GM23338 (cell line): Measurements from ENCODE around the gene UBASH3B. TPM values are rescaled to one million over a fixed set of nuclear protein-coding genes. Genes with fewer than 3 reads are reported as not detected.

ENCODE experiments used
- ATAC-seq: fragments of 200-7000 bp; cut with Tn5 transposase; 3 replicates; pipeline ENCODE4 v1.9.1; 2020
- DNase-seq: peaks from one replicate; pipeline ENCODE4 v3.0.0-alpha.2; 2015; ENCODE audit warnings: low spot score
- H2AFZ ChIP-seq: fragments of 200-600 bp; sonication (generic); 2 replicates; pipeline ENCODE4 v1.8.0; 2016; ENCODE audit warnings: antibody characterized with exemption, mild to moderate bottlenecking, moderate library complexity
- H3F3A ChIP-seq: fragments of 200-600 bp; sonication (generic); replicated peaks from 2 replicates; pipeline ENCODE4 v1.8.0; 2017; ENCODE audit warnings: antibody characterized with exemption, mixed run types, low read depth
- H3K27ac ChIP-seq: fragments of 200-600 bp; sonication (generic); 2 replicates; pipeline ENCODE4 v1.6.1; 2016; ENCODE audit warnings: low read depth
- H3K27me3 ChIP-seq: fragments of 200-600 bp; sonication (generic); 2 replicates; pipeline ENCODE4 v1.8.0; 2016; ENCODE audit warnings: mild to moderate bottlenecking, mixed run types, moderate library complexity; ENCODE audit not compliant: insufficient read depth
- H3K36me3 ChIP-seq: fragments of 200-600 bp; sonication (generic); 2 replicates; pipeline ENCODE4 v1.8.0; 2016; ENCODE audit warnings: mild to moderate bottlenecking; ENCODE audit not compliant: insufficient read depth
- H3K4me1 ChIP-seq: fragments of 200-600 bp; sonication (generic); 2 replicates; pipeline ENCODE4 v1.8.0; 2016; ENCODE audit warnings: mild to moderate bottlenecking, moderate library complexity; ENCODE audit not compliant: insufficient read depth
- H3K4me2 ChIP-seq: fragments of 200-600 bp; sonication (generic); 2 replicates; pipeline ENCODE4 v1.7.1; 2017; ENCODE audit warnings: mixed run types
- H3K4me3 ChIP-seq: fragments of 200-600 bp; sonication (generic); 2 replicates; pipeline ENCODE4 v1.6.1; 2016; ENCODE audit warnings: mixed run types
- H3K79me2 ChIP-seq: fragments of 200-600 bp; sonication (generic); replicated peaks from 2 replicates; pipeline ENCODE4 v1.8.0; 2017; ENCODE audit warnings: mild to moderate bottlenecking; ENCODE audit not compliant: insufficient read depth
- H3K9me2 ChIP-seq: fragments of 200-600 bp; sonication (generic); 2 replicates; pipeline ENCODE4 v1.8.0; 2017; ENCODE audit not compliant: insufficient read depth
- H4K20me1 ChIP-seq: fragments of 200-600 bp; sonication (generic); replicated peaks from 2 replicates; pipeline ENCODE4 v1.8.0; 2017; ENCODE audit warnings: mild to moderate bottlenecking; ENCODE audit not compliant: insufficient read depth
- H3K27ac Mint-ChIP-seq: 2 replicates; pipeline ENCODE4 v1.8.0; 2020; ENCODE audit warnings: inconsistent platforms, mild to moderate bottlenecking, moderate library complexity, mixed read lengths
- H3K27me3 Mint-ChIP-seq: 3 replicates; pipeline ENCODE4 v1.8.0; 2022; ENCODE audit warnings: low read depth, mild to moderate bottlenecking, moderate library complexity, mixed read lengths, inconsistent platforms; ENCODE audit not compliant: insufficient read depth, poor library complexity
- H3K36me3 Mint-ChIP-seq: 3 replicates; pipeline ENCODE4 v1.8.0; 2021; ENCODE audit warnings: low read depth, mild to moderate bottlenecking, inconsistent platforms, moderate library complexity, mixed read lengths
- H3K4me1 Mint-ChIP-seq: 3 replicates; pipeline ENCODE4 v1.8.0; 2020; ENCODE audit warnings: mild to moderate bottlenecking, inconsistent platforms, mixed read lengths
- H3K4me3 Mint-ChIP-seq: 3 replicates; pipeline ENCODE4 v1.8.0; 2021; ENCODE audit warnings: moderate library complexity, mild to moderate bottlenecking, inconsistent platforms, mixed read lengths
- H3K9me3 Mint-ChIP-seq: 3 replicates; pipeline ENCODE4 v1.8.0; 2020; ENCODE audit warnings: moderate library complexity, mild to moderate bottlenecking, inconsistent platforms, mixed read lengths
- CREB1 ChIP-seq: fragments of 250-450 bp; sonication (Bioruptor Pico); IDR thresholded peaks from 2 replicates; pipeline ENCODE4 v1.5.0; 2020; ENCODE audit warnings: low read depth, mild to moderate bottlenecking, moderate library complexity
- EZH2 ChIP-seq: fragments of 200-600 bp; sonication (generic); IDR thresholded peaks from one replicate; pipeline ENCODE4 v1.8.0; 2017; ENCODE audit warnings: antibody characterized with exemption, mild to moderate bottlenecking, low read depth; ENCODE audit not compliant: unreplicated experiment
- EZH2phosphoT487 ChIP-seq: fragments of 200-600 bp; sonication (generic); IDR thresholded peaks from one replicate; pipeline ENCODE4 v1.8.1; 2018; ENCODE audit warnings: antibody characterized with exemption; ENCODE audit not compliant: unreplicated experiment
- JUNB ChIP-seq: IDR thresholded peaks from one replicate; pipeline ENCODE4 v1.6.1; 2016; ENCODE audit warnings: antibody characterized with exemption; ENCODE audit not compliant: unreplicated experiment
- NANOG ChIP-seq: IDR thresholded peaks from 2 replicates; pipeline ENCODE4 v1.6.1; 2016; ENCODE audit warnings: antibody characterized with exemption, borderline replicate concordance
- POLR2AphosphoS5 ChIP-seq: IDR thresholded peaks from 2 replicates; pipeline ENCODE4 v1.6.1; 2016; ENCODE audit warnings: antibody characterized with exemption, low read depth
- STAT1 ChIP-seq: IDR thresholded peaks from one replicate; pipeline ENCODE4 v1.6.1; 2016; ENCODE audit warnings: antibody characterized with exemption; ENCODE audit not compliant: unreplicated experiment
- ZNF114 ChIP-seq: fragments of 250-450 bp; sonication (Bioruptor Pico); IDR thresholded peaks from 2 replicates; pipeline ENCODE4 v1.5.0; 2020; ENCODE audit warnings: mild to moderate bottlenecking, moderate library complexity
- ZNF331 ChIP-seq: fragments of 250-450 bp; sonication (Bioruptor Pico); IDR thresholded peaks from 2 replicates; pipeline ENCODE4 v1.5.0; 2020; ENCODE audit warnings: low read depth, mild to moderate bottlenecking, moderate library complexity
- ZNF462 ChIP-seq: fragments of 250-450 bp; sonication (Bioruptor Pico); IDR thresholded peaks from 2 replicates; pipeline ENCODE4 v1.5.0; 2020; ENCODE audit warnings: mild to moderate bottlenecking, moderate library complexity
- polyA plus RNA-seq: library from polyadenylated mRNA; unstranded; fragments of >200 nt; fragmentation: Nextera tagmentation; extraction: Ambion mirVana; gene quantifications from 2 replicates; pipeline ENCODE4 v1.2.1, GENCODE V29; 2016
- total RNA-seq: library from RNA; depleted of rRNA; stranded (reverse); fragments of >200 nt; shearing (Covaris generic); gene quantifications from 2 replicates; pipeline ENCODE4 v1.2.3, GENCODE V29; 2014
- TF ChIP-seq, protein P1 (sequence below): IDR thresholded peaks from one replicate; pipeline ENCODE4 v1.6.1; 2018; ENCODE audit warnings: antibody characterized with exemption; ENCODE audit not compliant: unreplicated experiment
- TF ChIP-seq, protein P2 (sequence below): IDR thresholded peaks from 2 replicates; pipeline ENCODE4 v1.6.1; 2016; ENCODE audit warnings: antibody characterized with exemption
- TF ChIP-seq, protein P3 (sequence below), 2 experiments: fragments of 200-600 bp in 1 of 2; sonication (generic) in 1 of 2; conservative IDR thresholded peaks; 2 replicates each; pipeline versions ENCODE4 v1.5.1 to v1.6.1; 2016 to 2017; ENCODE audit warnings: antibody characterized with exemption in 2 of 2, low read depth in 2 of 2, mild to moderate bottlenecking in 2 of 2, moderate library complexity in 1 of 2

The UBASH3B gene
- total and polyA plus RNA-seq, 2 experiments from 2014 or later, result 2.1 to 12.0 TPM

GRCh38 chr11:122697636-122698167 lies 42.2 kb downstream of the UBASH3B start:
- Histone ChIP-seq H3K4me2 (no peak overlapping the region), H3K27ac (no peak overlapping the region), H3K27me3 (no peaks in the 10 kb centered on the region), H3K4me1 (peaks cover 2% of the 10 kb centered on the region; the same call in 1 of the 2 replicates), H2AFZ (no peak overlapping the region), H3F3A (no peaks in the 10 kb centered on the region), H3K79me2 (no peaks in the 10 kb centered on the region), H3K36me3 (no peaks in the 10 kb centered on the region), H3K9me2 (no peaks in the 10 kb centered on the region), H4K20me1 (no peaks in the 10 kb centered on the region; the same call in 1 of the 2 replicates), H3K4me3 (no peak overlapping the region)
- ATAC-seq (no peak), DNase-seq (no peak)
- Mint-ChIP-seq H3K4me3 (no peak overlapping the region), H3K36me3 (no peaks in the 10 kb centered on the region), H3K9me3 (no peaks in the 10 kb centered on the region), H3K4me1 (peaks cover 2% of the 10 kb centered on the region), H3K27ac (no peak overlapping the region), H3K27me3 (no peaks in the 10 kb centered on the region)
- TF ChIP-seq POLR2AphosphoS5 (no peak), JUNB (no peak), EZH2 (no peak), ZNF462 (CRISPR knock-in tag) (no peak), ZNF114 (CRISPR knock-in tag) (no peak), STAT1 (no peak), EZH2phosphoT487 (no peak), CREB1 (CRISPR knock-in tag) (no peak), ZNF331 (CRISPR knock-in tag) (no peak), NANOG (no peak)
- TF ChIP-seq, protein P1, sequence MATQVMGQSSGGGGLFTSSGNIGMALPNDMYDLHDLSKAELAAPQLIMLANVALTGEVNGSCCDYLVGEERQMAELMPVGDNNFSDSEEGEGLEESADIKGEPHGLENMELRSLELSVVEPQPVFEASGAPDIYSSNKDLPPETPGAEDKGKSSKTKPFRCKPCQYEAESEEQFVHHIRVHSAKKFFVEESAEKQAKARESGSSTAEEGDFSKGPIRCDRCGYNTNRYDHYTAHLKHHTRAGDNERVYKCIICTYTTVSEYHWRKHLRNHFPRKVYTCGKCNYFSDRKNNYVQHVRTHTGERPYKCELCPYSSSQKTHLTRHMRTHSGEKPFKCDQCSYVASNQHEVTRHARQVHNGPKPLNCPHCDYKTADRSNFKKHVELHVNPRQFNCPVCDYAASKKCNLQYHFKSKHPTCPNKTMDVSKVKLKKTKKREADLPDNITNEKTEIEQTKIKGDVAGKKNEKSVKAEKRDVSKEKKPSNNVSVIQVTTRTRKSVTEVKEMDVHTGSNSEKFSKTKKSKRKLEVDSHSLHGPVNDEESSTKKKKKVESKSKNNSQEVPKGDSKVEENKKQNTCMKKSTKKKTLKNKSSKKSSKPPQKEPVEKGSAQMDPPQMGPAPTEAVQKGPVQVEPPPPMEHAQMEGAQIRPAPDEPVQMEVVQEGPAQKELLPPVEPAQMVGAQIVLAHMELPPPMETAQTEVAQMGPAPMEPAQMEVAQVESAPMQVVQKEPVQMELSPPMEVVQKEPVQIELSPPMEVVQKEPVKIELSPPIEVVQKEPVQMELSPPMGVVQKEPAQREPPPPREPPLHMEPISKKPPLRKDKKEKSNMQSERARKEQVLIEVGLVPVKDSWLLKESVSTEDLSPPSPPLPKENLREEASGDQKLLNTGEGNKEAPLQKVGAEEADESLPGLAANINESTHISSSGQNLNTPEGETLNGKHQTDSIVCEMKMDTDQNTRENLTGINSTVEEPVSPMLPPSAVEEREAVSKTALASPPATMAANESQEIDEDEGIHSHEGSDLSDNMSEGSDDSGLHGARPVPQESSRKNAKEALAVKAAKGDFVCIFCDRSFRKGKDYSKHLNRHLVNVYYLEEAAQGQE, result no peak
- TF ChIP-seq, protein P2, sequence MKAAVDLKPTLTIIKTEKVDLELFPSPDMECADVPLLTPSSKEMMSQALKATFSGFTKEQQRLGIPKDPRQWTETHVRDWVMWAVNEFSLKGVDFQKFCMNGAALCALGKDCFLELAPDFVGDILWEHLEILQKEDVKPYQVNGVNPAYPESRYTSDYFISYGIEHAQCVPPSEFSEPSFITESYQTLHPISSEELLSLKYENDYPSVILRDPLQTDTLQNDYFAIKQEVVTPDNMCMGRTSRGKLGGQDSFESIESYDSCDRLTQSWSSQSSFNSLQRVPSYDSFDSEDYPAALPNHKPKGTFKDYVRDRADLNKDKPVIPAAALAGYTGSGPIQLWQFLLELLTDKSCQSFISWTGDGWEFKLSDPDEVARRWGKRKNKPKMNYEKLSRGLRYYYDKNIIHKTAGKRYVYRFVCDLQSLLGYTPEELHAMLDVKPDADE, result no peak
- TF ChIP-seq, protein P3, sequence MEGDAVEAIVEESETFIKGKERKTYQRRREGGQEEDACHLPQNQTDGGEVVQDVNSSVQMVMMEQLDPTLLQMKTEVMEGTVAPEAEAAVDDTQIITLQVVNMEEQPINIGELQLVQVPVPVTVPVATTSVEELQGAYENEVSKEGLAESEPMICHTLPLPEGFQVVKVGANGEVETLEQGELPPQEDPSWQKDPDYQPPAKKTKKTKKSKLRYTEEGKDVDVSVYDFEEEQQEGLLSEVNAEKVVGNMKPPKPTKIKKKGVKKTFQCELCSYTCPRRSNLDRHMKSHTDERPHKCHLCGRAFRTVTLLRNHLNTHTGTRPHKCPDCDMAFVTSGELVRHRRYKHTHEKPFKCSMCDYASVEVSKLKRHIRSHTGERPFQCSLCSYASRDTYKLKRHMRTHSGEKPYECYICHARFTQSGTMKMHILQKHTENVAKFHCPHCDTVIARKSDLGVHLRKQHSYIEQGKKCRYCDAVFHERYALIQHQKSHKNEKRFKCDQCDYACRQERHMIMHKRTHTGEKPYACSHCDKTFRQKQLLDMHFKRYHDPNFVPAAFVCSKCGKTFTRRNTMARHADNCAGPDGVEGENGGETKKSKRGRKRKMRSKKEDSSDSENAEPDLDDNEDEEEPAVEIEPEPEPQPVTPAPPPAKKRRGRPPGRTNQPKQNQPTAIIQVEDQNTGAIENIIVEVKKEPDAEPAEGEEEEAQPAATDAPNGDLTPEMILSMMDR (conservative IDR thresholded peaks at IDR 0.05; ENCODE audit: low read depth in 2 of 2), result no peak
